Peyer's patch (tissue), 4 donors: ENCODE data around the gene ATG4B. TPM values are rescaled to one million over a fixed set of nuclear protein-coding genes. Genes with fewer than 3 reads are reported as not detected.
"Not testable (repeated sequence)": the region's sequence is repeated elsewhere in the genome, so short reads cannot be mapped to it uniquely, and the experiment has no call there.

Experiments used
- DNase-seq, 3 donors: peaks; one replicate each; pipeline ENCODE4 v3.0.0-alpha.2; 2017 to 2019
- H3K27ac ChIP-seq, 4 donors: fragments of 200-600 bp; sonication (generic); one replicate each; pipeline ENCODE4 v1.5.1; 2016 to 2019
- H3K27me3 ChIP-seq, 2 donors: fragments of 200-600 bp; sonication (generic); one replicate each; pipeline ENCODE4 v1.5.1; 2019
- H3K36me3 ChIP-seq, 3 donors: fragments of 200-600 bp; sonication (generic); one replicate each; pipeline ENCODE4 v1.5.1; 2016 to 2019
- H3K4me1 ChIP-seq, 4 donors: fragments of 200-600 bp; sonication (generic); one replicate each; pipeline ENCODE4 v1.5.1; 2016 to 2019
- H3K4me3 ChIP-seq, 4 donors: fragments of 200-600 bp; sonication (generic); 1 replicate in 3 of 4; 2 replicates in 1 of 4; pipeline ENCODE4 v1.5.1; 2016 to 2019; ENCODE audit warnings: mild to moderate bottlenecking in 1 of 4
- H3K9me3 ChIP-seq, 4 donors: fragments of 200-600 bp; sonication (generic); one replicate each; pipeline ENCODE4 v1.5.1; 2016 to 2019; ENCODE audit warnings: mild to moderate bottlenecking in 1 of 4
- POLR2A ChIP-seq, 2 donors: fragments of 450-650 bp; IDR thresholded peaks; one replicate each; pipeline ENCODE4 v1.5.1; 2017; ENCODE audit warnings: antibody characterized with exemption in 2 of 2, mild to moderate bottlenecking in 2 of 2, moderate library complexity in 2 of 2
- total RNA-seq, 4 donors: library from RNA; depleted of rRNA; stranded (reverse); fragments of >200 nt; gene quantifications; one replicate each; pipeline ENCODE4 v1.1.0, GENCODE V29; 2016
- TF ChIP-seq, protein P1 (sequence below), 6 experiments: fragments of 450-650 bp in 4 of 6; fragments of 200-600 bp in 2 of 6; sonication (generic) in 1 of 6; IDR thresholded peaks; one replicate each; pipeline ENCODE4 v1.5.1; 2017 to 2019; ENCODE audit warnings: antibody characterized with exemption in 6 of 6, mild to moderate bottlenecking in 3 of 6, moderate library complexity in 1 of 6

ATG4B gene
- total RNA-seq, 4 donors from 2014 or later: 133 to 272 (median 259) TPM

DNA sequence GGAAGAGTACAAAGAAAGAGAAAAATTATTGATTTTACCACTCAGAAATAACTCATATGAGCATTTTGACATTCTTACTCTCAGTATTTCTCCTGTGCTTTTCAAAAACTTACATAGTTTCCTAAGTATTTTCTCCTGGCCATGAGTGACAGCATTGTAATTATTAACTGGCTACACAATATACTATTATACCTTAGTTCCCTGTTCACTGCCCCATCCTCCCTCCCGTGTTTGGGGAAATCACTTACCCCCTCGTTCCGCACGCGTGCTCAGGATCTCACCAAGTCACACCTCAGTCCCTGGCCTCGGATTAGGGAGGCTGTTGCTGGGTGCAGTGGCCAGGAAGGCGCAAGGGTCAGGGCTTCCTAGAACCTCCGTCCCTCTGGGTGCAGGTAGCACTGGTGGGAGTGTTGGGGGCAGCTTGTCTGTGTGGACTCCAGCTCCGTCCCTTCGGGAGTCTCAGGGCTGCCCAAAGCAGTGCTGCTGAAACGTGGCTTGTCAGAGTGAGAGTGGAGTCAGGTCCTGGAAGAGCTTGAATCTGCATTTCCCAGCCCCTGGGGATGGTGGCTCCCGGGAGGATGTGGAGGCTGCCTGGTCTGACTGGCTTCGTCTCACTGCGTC lies 23.2 kb downstream of the ATG4B start:
- TF ChIP-seq POLR2A (IDR thresholded peaks at IDR 0.05): no peak
- TF ChIP-seq, protein P1, sequence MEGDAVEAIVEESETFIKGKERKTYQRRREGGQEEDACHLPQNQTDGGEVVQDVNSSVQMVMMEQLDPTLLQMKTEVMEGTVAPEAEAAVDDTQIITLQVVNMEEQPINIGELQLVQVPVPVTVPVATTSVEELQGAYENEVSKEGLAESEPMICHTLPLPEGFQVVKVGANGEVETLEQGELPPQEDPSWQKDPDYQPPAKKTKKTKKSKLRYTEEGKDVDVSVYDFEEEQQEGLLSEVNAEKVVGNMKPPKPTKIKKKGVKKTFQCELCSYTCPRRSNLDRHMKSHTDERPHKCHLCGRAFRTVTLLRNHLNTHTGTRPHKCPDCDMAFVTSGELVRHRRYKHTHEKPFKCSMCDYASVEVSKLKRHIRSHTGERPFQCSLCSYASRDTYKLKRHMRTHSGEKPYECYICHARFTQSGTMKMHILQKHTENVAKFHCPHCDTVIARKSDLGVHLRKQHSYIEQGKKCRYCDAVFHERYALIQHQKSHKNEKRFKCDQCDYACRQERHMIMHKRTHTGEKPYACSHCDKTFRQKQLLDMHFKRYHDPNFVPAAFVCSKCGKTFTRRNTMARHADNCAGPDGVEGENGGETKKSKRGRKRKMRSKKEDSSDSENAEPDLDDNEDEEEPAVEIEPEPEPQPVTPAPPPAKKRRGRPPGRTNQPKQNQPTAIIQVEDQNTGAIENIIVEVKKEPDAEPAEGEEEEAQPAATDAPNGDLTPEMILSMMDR (IDR thresholded peaks at IDR 0.05): no peak
- DNase-seq: no peak
- Histone ChIP-seq H3K4me1 (no peaks in the 10 kb centered on the region), H3K27ac (no peak overlapping the region), H3K36me3 (peaks cover 0 to 62% (median 0%) of the 10 kb centered on the region in 3 donors), H3K9me3 (no peaks in the 10 kb centered on the region), H3K4me3 (no peak overlapping the region), H3K27me3 (no peaks in the 10 kb centered on the region)

- not testable (repeated sequence) for H3K4me1 ChIP-seq, H3K27me3 ChIP-seq, H3K27ac ChIP-seq, H3K4me3 ChIP-seq, DNase-seq, H3K9me3 ChIP-seq
- H3K36me3 ChIP-seq: peaks cover 0 to 55% (median 0%) of the 10 kb centered on the region in 3 donors
These were observed 25.2 kb downstream of the ATG4B start for GRCh38 chr2:241662731-241663130.

GRCh38 chr2:241665731-241666440 lies 28.4 kb downstream of the ATG4B start:
- H3K27ac ChIP-seq: no peak overlapping the region
- peaks cover 0 to 55% (median 0%) of the 10 kb centered on the region in 3 donors for H3K36me3 ChIP-seq
- H3K4me3 ChIP-seq: no peak overlapping the region
- no peaks in the 10 kb centered on the region for H3K9me3 ChIP-seq
- DNase-seq: no peak
- no peaks in the 10 kb centered on the region for H3K4me1 ChIP-seq
- no peaks in the 10 kb centered on the region for H3K27me3 ChIP-seq
- TF ChIP-seq POLR2A (IDR thresholded peaks at IDR 0.05): no peak
- TF ChIP-seq, protein P1 (IDR thresholded peaks at IDR 0.05): no peak

DNA sequence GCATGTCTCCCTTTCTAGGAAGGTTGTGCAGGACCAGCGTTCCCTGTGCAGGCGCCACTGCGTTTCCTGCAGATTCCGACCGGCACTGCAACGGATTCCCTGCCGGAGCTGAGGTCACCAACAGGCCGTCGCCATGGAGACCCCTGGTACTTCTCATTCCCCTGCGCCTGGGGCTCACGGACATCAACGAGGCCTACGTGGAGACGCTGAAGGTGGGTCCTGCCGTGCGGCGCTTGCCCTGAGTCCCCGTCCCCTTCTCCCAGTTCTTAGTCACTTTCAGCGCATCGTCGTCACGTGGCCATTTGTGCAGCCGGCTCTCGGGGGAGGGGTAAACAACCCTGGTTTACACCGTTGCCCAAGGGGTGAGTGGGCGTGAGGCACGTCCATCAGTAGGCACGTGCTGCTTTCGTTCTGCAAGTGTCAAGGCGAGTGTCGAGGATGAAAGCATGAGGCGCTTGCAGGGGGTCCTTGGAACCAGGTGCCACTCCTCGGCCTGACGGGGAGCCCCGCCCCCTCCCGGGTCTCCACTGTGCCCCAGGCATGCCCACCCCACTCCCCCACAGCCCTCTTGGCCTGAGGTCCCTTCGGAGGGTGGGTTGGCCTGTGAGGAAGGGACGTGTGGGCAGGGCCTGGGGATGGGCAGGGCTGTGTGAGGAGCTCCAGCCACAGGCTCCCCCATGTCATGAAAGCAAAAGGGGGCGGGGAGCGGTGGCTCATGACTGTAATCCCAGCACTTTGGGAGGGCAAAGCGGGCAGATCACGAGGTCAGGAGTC lies 29.3 kb downstream of the ATG4B start:
- H3K27ac ChIP-seq: no peak overlapping the region
- no peaks in the 10 kb centered on the region for H3K4me1 ChIP-seq
- TF ChIP-seq POLR2A (IDR thresholded peaks at IDR 0.05): no peak
- TF ChIP-seq, protein P1 (IDR thresholded peaks at IDR 0.05): no peak
- no peaks in the 10 kb centered on the region for H3K9me3 ChIP-seq
- no peak for DNase-seq
- H3K4me3 ChIP-seq: no peak overlapping the region
- H3K36me3 ChIP-seq: peaks cover 0 to 55% (median 0%) of the 10 kb centered on the region in 3 donors
- H3K27me3 ChIP-seq: no peaks in the 10 kb centered on the region

- no peak overlapping the region for H3K27ac ChIP-seq
- H3K36me3 ChIP-seq: peaks cover 0 to 70% (median 0%) of the 10 kb centered on the region in 3 donors
- no peak overlapping the region for H3K4me3 ChIP-seq
- no peak for DNase-seq
- H3K4me1 ChIP-seq: no peaks in the 10 kb centered on the region
- H3K27me3 ChIP-seq: no peaks in the 10 kb centered on the region
- TF ChIP-seq, protein P1 (IDR thresholded peaks at IDR 0.05): no peak
- no peak for TF ChIP-seq POLR2A (IDR thresholded peaks at IDR 0.05)
- no peaks in the 10 kb centered on the region for H3K9me3 ChIP-seq
These were observed 30.9 kb downstream of the ATG4B start for GRCh38 chr2:241668354-241668753.

GRCh38 chr2:241668839-241669238 lies 31.3 kb downstream of the ATG4B start:
- no peaks in the 10 kb centered on the region for H3K4me1 ChIP-seq
- TF ChIP-seq, protein P1 (IDR thresholded peaks at IDR 0.05): no peak
- TF ChIP-seq POLR2A (IDR thresholded peaks at IDR 0.05): no peak
- peaks cover 0 to 71% (median 0%) of the 10 kb centered on the region in 3 donors for H3K36me3 ChIP-seq
- no peaks in the 10 kb centered on the region for H3K27me3 ChIP-seq
- H3K9me3 ChIP-seq: no peaks in the 10 kb centered on the region
- no peak for DNase-seq
- no peak overlapping the region for H3K27ac ChIP-seq
- H3K4me3 ChIP-seq: no peak overlapping the region
